Stimulated activated CD8-positive, alpha-beta memory T cell treated with anti-CD3 and anti-CD28 coated beads, Interleukin-4, amount 100 ng/mL, for 48 hours (primary cell): ENCODE data around the gene CCDC134.

Experiments used
- DNase-seq: peaks from one replicate; pipeline ENCODE4 v3.0.0-alpha.2; 2020

CCDC134 gene

GRCh38 chr22:41800348-41801146, at the start of gene CCDC134:
TSS of gene CCDC134 (plus strand) at chr22:41800679. CDS start at chr22:41808891, 8,212 bp downstream.
- peak; percentile 93 for DNase-seq

GRCh38 chr22:41752011-41752970, 48.2 kb upstream of the CCDC134 start:
- no peak for DNase-seq

GRCh38 chr22:41753984-41754383, 46.5 kb upstream of the CCDC134 start:
- DNase-seq: no peak

- no peak for DNase-seq
Observed at GRCh38 chr22:41757502-41757901, 43.0 kb upstream of the CCDC134 start.

- no peak for DNase-seq
Observed at GRCh38 chr22:41758231-41758630, 42.2 kb upstream of the CCDC134 start.

- peak; percentile 65 for DNase-seq
Observed at GRCh38 chr22:41762980-41763779, 37.3 kb upstream of the CCDC134 start.

- no peak for DNase-seq
Observed at GRCh38 chr22:41766476-41766875, 34.0 kb upstream of the CCDC134 start.

- no peak for DNase-seq
Observed at GRCh38 chr22:41768430-41768829, 32.0 kb upstream of the CCDC134 start.

- no peak for DNase-seq
Observed at GRCh38 chr22:41770715-41771468, 29.6 kb upstream of the CCDC134 start.

GRCh38 chr22:41772198-41772597, 28.3 kb upstream of the CCDC134 start:
- no peak for DNase-seq

- no peak for DNase-seq
Observed at GRCh38 chr22:41772645-41773044, 27.8 kb upstream of the CCDC134 start.

GRCh38 chr22:41775338-41775737, 25.1 kb upstream of the CCDC134 start:
- DNase-seq: no peak

GRCh38 chr22:41775976-41776375, 24.5 kb upstream of the CCDC134 start:
- DNase-seq: no peak

- no peak for DNase-seq
Observed at GRCh38 chr22:41776381-41776780, 24.1 kb upstream of the CCDC134 start.

- DNase-seq: no peak
Observed at GRCh38 chr22:41777749-41778425, 22.6 kb upstream of the CCDC134 start.

- DNase-seq: peak; percentile 31
Observed at GRCh38 chr22:41779929-41780505, 20.5 kb upstream of the CCDC134 start.

- DNase-seq: peak; percentile 88
Observed at GRCh38 chr22:41780746-41781505, 19.6 kb upstream of the CCDC134 start.

- peak; percentile 38 for DNase-seq
Observed at GRCh38 chr22:41781507-41781906, 19.0 kb upstream of the CCDC134 start.

- DNase-seq: peak; percentile 41
Observed at GRCh38 chr22:41782316-41782715, 18.2 kb upstream of the CCDC134 start.

GRCh38 chr22:41782751-41783150, 17.7 kb upstream of the CCDC134 start:
- no peak for DNase-seq
